ENCODE data around the gene ATP6V1G2.

DNA sequence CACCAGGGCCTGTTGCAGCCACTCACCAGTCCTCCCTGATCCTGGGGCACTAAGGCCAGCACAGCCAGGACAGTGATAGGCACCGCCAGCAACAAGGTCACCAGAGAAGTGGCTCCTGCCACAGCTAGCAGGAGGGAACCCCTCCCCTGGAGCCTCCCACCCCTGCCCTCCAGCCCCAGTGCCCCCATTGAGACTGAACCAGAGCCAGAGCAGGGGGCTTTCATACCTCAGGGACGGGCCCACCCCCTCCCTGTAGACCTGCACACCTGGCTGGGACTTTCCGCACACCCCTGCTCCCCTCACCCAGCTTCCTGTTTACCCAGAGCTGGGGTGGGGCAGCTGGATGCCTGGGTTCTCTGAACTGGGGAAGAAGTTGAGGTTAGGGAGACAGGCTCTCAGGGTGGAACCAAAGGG lies 35.8 kb upstream of the ATP6V1G2 start, which contains the start of gene LTB:
- TF ChIP-seq EZH2phosphoT487 (IDR thresholded peaks at IDR 0.05; ENCODE audit: insufficient read depth, low read depth) (no peak), EZH2 (IDR thresholded peaks at IDR 0.05; ENCODE audit: insufficient read depth, poor library complexity, severe bottlenecking) (no peak)

All from GM23248 (cell line).